ENCODE measurements around the gene TEFM. TPM values are rescaled to one million over a fixed set of nuclear protein-coding genes. Genes with fewer than 3 reads are reported as not detected.
A peak's percentile ranks its signal among the peaks of the same experiment; 100 is the strongest.

The TEFM gene
- total RNA-seq, 6 experiments from 2014 or later: 6.6 to 9.9 (median 8.1) TPM

DNA sequence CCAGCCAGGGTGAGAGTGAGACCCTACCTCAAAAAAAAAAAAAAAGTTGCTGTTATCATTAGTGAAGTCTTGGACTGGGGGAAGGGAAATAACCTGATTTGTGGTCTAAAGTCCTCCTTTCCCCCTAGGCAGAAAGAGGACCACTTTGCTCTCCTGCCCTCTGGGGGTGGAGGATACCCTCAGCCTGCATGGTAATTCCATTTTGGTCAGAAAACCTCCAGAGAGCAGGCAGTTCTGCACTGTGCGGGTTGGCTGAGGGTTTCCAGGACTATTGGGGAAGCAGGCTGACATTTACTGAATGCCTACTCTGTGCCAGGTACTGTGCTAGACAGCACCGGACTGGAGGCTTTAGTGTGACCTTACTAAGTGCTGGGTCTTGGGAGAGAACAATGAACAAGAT, 18.3 kb upstream of the TEFM start:
- WGBS (ENCODE audit: insufficient coverage, low coverage, low lambda C conversion rate, missing lambda C conversion rate): 74% methylated on average over 2 of the region's 2 CpGs
- ATAC-seq (no peak), DNase-seq (no peak)
- Histone ChIP-seq H3K36me3 (no peaks in the 10 kb centered on the region), H3K9me3 (no peaks in the 10 kb centered on the region), H3K4me3 (no peak overlapping the region), H3K27me3 (no peaks in the 10 kb centered on the region), H3K4me1 (peaks cover 0 to 9% (median 0%) of the 10 kb centered on the region in 4 donors), H3K27ac (no peak overlapping the region)
- TF ChIP-seq, protein P1, sequence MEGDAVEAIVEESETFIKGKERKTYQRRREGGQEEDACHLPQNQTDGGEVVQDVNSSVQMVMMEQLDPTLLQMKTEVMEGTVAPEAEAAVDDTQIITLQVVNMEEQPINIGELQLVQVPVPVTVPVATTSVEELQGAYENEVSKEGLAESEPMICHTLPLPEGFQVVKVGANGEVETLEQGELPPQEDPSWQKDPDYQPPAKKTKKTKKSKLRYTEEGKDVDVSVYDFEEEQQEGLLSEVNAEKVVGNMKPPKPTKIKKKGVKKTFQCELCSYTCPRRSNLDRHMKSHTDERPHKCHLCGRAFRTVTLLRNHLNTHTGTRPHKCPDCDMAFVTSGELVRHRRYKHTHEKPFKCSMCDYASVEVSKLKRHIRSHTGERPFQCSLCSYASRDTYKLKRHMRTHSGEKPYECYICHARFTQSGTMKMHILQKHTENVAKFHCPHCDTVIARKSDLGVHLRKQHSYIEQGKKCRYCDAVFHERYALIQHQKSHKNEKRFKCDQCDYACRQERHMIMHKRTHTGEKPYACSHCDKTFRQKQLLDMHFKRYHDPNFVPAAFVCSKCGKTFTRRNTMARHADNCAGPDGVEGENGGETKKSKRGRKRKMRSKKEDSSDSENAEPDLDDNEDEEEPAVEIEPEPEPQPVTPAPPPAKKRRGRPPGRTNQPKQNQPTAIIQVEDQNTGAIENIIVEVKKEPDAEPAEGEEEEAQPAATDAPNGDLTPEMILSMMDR (IDR thresholded peaks at IDR 0.05): no peak
- no peak for TF ChIP-seq POLR2A (IDR thresholded peaks at IDR 0.05)
- intact Hi-C loops (cut with DNase I): no loop called here

DNA sequence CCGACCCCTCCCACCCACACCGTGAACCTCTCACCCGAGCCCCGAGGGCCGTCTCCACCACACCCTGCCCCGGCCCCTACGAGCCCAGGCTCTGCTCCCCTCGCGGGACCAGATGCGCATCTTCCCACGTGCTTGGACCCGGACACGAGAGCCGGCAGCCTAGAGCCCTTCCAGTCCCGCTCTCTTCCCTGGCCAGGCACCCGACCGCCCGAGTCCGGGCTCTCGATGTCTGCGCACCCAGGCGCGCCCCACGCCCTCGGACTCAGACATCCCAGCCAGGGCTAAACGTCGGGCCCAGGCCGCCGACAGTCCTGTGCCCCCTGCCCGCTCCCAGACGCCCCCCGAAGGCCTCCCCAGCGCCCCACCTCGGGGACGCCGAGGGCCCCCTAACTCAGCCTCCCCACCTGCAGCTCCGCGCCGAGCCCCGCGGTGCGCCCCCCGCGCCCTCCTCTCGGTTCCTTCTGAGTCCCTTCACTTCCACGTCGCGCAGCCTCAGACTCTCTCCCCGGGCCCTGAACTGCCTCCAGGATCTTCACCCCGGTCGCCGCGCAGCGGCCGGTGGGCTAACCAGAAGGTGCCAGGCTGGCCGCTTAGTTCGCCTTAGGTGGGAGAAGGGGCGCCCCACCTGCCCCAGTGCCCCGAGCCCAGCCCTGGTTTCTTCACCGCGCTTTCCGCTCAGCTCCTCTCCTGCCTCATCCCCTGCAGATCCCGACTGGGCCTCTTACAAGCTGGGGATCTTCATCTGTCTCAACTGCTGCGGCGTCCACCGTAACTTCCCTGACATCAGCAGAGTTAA, 16.4 kb upstream of the TEFM start:
- H3K27ac ChIP-seq: peak overlapping the region in 2 of 3 donors; percentile 51
- H3K27me3 ChIP-seq: no peaks in the 10 kb centered on the region
- peak; percentile 29 to 52 (median 47) for DNase-seq

DNA sequence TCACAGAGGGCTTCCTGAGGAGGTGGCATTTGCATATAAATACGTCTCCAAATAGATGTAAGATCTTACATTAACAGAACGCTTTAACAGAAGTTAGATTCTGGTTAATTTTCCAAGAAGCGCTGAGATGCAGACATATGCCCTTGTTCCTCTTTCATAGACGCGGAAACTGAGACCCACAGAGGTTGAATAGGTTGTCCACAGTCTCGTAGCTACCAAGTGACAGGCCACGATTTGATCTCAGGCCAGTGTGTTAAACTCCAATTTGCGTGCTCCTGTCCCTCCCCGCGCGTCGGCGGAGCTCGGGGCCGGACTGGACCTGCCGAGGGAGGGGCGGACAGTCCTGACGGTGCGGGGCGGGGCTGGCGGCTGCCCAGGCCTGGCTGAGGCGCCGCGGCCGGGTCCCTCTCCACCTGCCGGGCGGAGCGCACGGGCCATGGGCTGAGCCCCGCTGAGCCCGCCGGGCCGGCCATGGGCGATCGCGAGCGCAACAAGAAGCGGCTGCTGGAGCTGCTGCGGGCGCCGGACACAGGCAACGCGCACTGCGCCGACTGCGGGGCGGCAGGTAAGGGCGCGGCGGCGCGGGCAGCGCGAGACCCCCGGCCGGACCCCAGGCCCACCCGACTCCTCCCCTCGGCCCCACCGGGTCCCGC, 15.6 kb upstream of the TEFM start, which contains the start of gene ADAP2:
ADAP2 (plus strand) TSS at position 402 of the 653 bp plus-strand sequence; CDS start at position 472, 70 bp downstream.
- peak; percentile 81 to 85 (median 82) for DNase-seq
- WGBS (ENCODE audit: insufficient coverage, low coverage, low lambda C conversion rate, missing lambda C conversion rate): 16% methylated on average over 8 of the region's 60 CpGs
- H3K9me3 ChIP-seq: no peaks in the 10 kb centered on the region
- no peaks in the 10 kb centered on the region for H3K36me3 ChIP-seq
- H3K27ac ChIP-seq: peak within 1 kb of the TSS in 2 of 3 donors; percentile 51
- intact Hi-C loops (cut with DNase I): no loop called here
- ATAC-seq: peak; percentile 90 to 95 (median 93)
- H3K27me3 ChIP-seq: no peaks in the 10 kb centered on the region
- TF ChIP-seq POLR2A (IDR thresholded peaks at IDR 0.05): peak; percentile 43
- TF ChIP-seq, protein P1 (IDR thresholded peaks at IDR 0.05): no peak
- peak within 1 kb of the TSS; percentile 48 to 58 (median 58) for H3K4me3 ChIP-seq
- H3K4me1 ChIP-seq: peaks cover 0 to 9% (median 0%) of the 10 kb centered on the region in 4 donors

More for the DNA sequence above, 16.4 kb upstream of the TEFM start:
- Histone ChIP-seq H3K9me3 (no peaks in the 10 kb centered on the region), H3K36me3 (no peaks in the 10 kb centered on the region), H3K4me1 (peaks cover 0 to 9% (median 0%) of the 10 kb centered on the region in 4 donors), H3K4me3 (peak overlapping the region; percentile 48 to 58 (median 58))
- TF ChIP-seq, protein P1 (IDR thresholded peaks at IDR 0.05): no peak
- no peak for TF ChIP-seq POLR2A (IDR thresholded peaks at IDR 0.05)
- intact Hi-C loops (cut with DNase I): no loop called here
- peak; percentile 19 to 43 (median 26) for ATAC-seq
- WGBS (ENCODE audit: insufficient coverage, low coverage, low lambda C conversion rate, missing lambda C conversion rate): 9% methylated on average over 17 of the region's 66 CpGs

DNA sequence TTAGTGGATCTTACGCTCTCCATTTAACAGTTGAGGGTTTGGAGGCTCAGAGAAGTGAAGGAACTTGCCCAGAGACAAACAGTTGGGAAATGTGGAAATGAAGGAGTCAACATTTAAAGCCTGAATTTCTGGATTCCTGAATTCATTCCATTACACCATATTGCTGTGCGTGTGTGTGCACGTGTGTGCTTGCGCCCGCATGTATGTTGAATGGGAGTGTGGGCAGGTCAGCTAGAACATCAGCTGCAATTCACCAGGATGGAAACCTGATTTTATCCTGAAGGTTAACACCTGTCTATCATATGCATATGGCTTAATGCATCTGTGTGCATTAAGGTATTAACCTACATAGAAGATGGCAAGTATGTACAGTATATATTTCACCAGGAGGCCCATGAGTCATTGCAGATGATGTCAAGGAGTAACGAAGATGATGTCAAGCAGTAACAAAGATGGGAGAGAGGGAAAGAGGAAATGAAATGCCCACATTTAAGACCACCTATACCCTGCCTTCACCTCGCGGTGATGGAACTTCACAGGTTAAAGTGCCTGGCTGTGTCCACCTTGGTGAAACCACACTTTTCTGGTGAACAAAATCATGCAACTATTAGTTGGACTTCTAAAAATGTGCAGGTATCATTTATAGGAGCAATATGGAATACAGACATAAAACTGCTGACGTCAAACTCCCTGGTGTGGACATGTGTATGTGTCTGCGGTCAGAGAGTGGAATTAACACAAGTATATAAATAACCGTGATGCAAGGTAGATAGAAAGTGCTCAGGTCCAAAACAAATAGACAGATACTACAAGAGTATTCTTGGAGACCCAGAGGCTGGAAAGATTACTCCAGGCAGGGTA, 14.9 kb upstream of the TEFM start:
- H3K27me3 ChIP-seq: no peaks in the 10 kb centered on the region
- 80% methylated on average over 11 of the region's 11 CpGs for WGBS (ENCODE audit: insufficient coverage, low coverage, low lambda C conversion rate, missing lambda C conversion rate)
- no peaks in the 10 kb centered on the region for H3K9me3 ChIP-seq
- intact Hi-C loops (cut with DNase I): no loop called here
- peak overlapping the region in 2 of 3 donors; percentile 48 to 58 for H3K4me3 ChIP-seq
- TF ChIP-seq, protein P1 (IDR thresholded peaks at IDR 0.05): no peak
- DNase-seq (no peak), ATAC-seq (peak in 1 of 4 donors; percentile 3)
- H3K27ac ChIP-seq: no peak overlapping the region
- no peaks in the 10 kb centered on the region for H3K36me3 ChIP-seq
- peaks cover 0 to 9% (median 0%) of the 10 kb centered on the region in 4 donors for H3K4me1 ChIP-seq

All from right lobe of liver (tissue), 6 donors.